Stimulated activated CD4-positive, alpha-beta T cell treated with anti-CD3 and anti-CD28 coated beads, Interleukin-2, amount 100 ng/mL, for 24 hours (primary cell): Measurements from ENCODE around the gene RASEF.
"Not testable (repeated sequence)": the region's sequence is repeated elsewhere in the genome, so short reads cannot be mapped to it uniquely, and the experiment has no call there.

Experiments
- DNase-seq, 2 donors: peaks; one replicate each; pipeline ENCODE4 v3.0.0-alpha.2; 2020

The RASEF gene

DNA sequence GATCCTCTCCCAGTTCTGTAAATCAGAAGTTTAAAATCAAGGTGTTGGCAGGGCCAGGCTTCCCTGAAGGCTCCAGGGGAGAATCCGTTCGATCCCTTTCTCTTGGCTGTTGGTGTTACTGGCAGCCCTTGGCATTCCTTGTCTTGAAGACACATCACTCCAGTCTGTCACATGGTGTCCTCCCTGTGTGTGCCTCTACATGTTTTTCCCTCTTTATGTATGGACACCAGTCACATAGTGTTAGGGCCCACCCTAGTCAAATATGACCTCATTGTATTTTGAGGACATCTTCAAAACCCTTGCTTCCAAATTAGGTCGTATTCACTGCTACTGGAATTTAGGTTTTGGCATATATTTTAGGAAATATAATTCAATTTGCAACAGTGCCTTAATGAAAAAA lies 94.6 kb downstream of the RASEF start:
- DNase-seq, result no peak

DNA sequence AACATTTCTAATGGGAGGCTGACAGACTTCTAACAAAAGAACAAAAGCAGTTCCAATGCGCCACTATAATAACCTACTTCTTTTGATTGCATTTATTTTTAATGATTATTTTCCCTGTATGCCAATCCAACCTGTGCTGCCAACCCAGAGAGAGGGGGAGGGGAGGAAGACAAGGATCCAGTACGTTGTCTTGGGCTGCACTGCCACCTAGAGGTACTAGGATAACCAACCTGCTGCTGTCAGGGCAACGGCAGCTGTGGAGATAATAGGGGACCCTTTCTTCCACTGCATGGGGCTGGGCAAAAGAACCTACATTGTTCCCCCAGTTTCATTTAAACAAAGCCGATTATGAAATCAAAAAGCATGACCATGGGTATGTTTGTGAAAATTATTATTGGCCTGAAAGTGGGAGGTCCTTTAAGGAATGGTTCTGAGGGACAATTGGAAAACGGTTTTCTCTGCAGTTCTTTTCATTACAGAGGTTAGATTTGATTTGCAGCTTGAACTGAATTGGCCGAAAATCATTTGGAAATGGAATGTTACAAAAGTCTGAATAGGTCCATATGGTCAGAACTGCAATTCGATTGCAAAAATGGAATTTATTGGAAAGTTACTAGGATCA lies 101.3 kb downstream of the RASEF start:
- peak; percentile 31 to 61 for DNase-seq

DNA sequence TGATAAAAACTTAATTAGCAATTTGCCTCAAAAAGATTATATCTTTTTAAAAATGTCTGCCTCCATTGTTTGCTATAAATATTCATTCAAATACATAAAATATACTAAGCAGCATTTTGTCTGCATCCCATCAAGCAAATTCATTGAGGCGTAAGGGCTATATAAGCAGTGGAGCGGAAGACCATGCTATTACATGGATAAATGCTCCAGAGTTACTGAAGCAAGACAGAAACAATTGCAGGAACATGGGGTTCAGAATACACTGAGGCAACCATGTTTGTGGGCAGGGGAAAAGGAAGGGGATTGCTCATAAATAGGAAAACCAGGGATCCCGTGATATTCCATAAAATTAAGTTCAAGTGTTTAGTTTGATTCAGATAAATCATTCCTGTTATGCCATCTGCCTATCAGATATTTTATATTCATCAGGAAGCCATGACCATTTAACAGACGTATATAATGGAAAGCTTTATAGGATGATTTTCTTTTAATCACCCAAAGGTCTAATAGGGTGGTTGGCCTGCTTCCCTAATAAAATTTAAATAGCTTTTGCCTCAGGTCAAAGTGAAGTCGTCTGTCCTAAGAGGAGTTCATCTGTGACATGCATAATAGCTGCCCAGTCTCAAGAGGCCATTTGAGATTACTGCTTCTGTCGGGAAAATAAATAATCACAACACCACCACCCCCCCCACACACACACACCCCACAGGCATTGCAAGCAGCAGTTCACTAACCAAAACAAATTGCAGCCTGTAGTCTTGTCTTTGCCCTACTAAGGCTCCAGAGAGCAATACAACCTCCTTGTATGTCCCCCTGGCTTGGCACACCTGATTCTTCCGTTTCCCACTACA lies 105.2 kb downstream of the RASEF start:
- DNase-seq, result no peak

DNA sequence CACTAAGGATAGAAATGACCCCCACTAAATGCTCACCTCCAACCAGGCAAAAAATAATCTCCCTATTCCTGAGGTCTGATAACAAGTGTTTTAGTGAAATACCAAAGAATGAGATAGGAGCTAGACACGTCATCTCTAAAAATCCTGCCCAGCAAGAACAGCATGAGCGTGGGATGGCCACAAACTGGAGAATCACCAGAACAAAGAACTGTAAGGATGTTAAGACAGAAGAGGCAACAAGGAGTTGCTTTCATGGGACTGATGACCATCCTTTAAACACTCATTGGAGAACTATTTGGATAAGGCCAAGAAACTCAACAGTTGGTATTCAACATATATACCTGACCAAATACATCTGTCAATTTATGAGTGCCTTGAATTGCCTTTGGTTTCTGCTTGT lies 113.7 kb downstream of the RASEF start:
- no peak for DNase-seq

DNA sequence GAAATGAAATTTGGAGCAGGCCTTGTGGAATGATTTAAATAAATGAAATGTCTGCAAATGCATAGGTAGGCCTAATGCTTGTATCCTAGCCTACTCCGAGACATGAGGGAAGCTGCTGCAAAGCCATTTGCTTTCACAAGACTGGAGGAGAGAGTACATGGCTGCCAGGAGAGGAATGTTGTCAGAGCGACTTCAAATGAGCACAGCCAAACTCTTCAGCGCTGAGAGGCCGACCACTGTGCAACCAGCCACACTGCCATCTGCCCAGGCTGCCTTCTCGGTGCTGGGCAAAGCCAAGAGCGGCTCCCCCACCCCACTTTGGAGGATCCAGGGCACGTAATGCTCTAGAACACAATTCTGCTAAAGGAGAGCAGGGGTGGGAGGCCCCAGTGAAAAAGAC lies 122.6 kb downstream of the RASEF start:
- no peak for DNase-seq

DNA sequence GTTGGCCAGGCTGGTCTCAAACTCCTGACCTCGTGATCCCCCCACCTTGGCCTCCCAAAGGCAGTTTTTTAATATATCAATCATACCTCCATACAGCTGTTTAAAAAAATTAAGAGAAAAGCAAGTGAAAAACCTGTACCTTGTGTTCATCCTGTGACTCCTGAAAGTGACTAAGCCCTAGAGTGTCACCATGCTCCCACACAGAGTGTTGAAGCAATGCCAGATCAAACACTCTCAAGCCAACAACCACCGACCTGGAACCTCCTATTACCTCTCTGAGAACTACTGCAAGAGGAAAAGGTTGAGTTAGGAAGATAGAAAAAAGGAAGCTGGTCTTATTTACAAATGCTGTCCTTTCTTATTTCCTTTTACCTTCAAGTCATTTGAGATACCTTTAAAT lies 123.5 kb downstream of the RASEF start:
- DNase-seq, result no peak

DNA sequence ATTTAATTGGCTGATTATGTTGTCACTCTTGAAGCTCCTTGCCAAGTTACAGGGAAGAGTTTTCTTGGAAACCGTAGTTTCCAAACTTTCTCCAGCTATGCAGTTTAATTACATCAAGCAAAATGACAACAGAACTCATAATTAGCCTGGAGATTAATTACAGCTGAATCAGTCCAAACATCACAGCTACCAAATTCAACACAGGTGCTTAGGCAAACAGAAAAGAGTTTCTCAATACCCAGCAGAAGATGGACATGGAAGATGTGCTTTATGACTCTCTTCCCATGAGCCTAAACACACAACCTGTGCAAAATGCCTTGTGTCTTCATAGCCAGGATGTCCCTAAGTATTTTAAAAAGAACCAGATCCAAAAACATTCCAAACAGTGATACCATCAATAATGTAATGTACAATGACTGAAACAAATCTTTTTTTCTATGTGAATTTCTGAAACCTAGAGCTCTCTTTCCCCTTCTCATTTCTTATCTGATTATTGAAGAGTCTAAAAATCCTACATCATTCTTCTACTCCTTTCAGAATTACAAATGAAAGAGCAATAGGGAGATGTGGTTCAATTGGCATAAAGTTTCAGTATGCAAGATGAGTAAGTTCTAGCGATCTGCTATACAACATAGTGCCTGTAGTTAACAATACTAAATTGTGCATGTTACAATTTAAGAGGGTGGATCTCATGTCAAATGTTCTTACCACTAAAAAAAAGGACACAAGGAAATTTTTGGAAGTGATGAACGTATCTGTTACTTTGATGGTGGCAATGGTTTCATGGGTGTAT lies 124.3 kb downstream of the RASEF start:
- no peak for DNase-seq

DNA sequence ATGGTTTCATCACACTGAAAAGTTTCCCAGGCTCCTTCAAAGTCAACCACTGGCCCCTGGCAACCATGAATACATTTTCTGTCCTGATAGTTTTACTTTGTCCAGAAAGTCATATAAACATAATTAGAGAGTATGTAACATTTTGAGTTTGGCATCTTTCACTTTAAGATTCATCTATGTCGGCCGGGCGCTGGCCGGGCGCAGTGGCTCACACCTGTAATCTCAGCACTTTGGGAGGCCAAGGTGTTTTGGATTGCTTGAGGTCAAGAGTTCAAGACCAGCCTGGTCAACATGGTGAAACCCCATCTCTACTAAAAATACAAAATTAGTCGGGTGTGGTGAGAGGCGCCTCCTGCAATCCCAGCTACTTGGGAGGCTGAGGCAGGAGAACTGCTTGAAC lies 126.4 kb downstream of the RASEF start:
- DNase-seq, result not testable (repeated sequence)

DNA sequence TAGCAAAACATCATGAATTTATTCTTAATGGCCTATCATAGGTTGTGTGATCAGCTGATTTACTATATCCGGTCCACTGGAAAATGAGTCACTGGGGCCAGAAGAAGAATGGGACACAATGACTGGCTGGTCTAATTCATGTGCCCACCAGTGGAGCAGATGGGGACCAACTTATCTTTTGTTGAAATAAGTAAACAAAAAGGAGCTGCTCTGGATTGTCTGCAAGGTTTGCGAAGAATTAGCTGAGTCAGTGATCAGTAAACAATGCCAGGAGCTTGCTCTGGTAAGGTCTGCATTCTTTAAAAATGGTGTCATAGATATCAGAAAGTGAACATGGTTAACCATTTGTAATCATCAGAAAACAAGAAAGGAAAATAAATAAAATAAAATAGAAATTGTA lies 128.0 kb downstream of the RASEF start:
- DNase-seq, result no peak

DNA sequence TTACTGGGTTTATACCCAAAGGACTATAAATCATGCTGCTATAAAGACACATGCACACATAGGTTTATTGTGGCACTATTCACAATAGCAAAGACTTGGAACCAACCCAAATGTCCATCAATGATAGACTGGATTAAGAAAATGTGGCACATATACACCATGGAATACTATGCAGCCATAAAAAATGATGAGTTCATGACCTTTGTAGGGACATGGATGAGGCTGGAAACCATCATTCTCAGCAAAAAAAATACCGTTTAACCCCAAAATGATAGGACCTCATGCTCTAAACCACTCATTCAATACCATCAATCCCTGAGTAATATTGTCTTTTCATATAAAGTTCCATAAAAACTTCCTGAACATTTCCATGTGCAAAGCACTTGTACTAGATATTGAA lies 128.9 kb downstream of the RASEF start:
- not testable (repeated sequence) for DNase-seq

DNA sequence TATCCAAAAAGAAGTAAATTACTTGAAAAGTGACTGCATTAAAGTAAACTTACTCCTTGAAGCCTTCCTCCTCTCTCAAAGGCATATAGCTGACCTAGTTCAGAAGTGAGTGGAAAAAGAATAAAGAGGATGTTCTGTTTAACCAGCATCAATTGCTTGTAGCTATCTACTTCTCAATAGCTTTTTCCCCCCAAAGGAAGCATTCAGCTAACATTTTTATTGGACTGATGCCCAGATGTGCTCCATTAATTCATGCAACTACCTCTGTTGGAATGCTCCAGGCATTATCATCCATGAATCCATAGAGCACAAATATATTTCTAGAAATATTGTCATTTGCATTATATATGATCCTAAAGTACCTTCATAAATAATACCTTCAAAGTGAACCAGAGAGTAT lies 132.8 kb downstream of the RASEF start:
- no peak for DNase-seq
